Measurements from ENCODE around the gene ARHGAP8.

DNA sequence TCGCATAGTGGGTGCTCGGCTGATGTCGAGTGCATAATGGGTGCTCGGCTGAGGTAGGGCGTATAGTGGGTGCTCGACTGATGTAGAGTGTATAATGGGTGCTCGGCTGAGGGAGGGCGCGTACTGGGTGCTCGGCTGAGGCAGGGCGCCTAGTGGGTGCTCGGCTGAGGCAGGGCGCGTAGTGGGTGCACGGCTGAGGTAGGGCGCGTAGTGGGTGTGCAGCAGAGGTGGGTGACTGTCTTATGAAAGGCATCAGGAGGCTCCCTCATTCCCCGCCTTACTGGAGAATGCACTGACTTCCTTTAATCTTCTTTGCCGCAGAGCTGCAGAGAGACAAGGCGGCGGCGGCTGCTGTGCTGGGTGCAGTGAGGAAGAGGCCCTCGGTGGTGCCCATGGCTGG is 33.8 kb downstream of the ARHGAP8 start:
- TF ChIP-seq, protein P1, sequence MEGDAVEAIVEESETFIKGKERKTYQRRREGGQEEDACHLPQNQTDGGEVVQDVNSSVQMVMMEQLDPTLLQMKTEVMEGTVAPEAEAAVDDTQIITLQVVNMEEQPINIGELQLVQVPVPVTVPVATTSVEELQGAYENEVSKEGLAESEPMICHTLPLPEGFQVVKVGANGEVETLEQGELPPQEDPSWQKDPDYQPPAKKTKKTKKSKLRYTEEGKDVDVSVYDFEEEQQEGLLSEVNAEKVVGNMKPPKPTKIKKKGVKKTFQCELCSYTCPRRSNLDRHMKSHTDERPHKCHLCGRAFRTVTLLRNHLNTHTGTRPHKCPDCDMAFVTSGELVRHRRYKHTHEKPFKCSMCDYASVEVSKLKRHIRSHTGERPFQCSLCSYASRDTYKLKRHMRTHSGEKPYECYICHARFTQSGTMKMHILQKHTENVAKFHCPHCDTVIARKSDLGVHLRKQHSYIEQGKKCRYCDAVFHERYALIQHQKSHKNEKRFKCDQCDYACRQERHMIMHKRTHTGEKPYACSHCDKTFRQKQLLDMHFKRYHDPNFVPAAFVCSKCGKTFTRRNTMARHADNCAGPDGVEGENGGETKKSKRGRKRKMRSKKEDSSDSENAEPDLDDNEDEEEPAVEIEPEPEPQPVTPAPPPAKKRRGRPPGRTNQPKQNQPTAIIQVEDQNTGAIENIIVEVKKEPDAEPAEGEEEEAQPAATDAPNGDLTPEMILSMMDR (conservative IDR thresholded peaks at IDR 0.05; ENCODE audit: low read length): no peak
- TF ChIP-seq EZH2phosphoT487 (IDR thresholded peaks at IDR 0.05; ENCODE audit: borderline replicate concordance): no peak

All from Loucy (cell line).